Inflammatory macrophage treated with lipopolysaccharide for 4 hours (primary cell): ENCODE measurements around the gene SETDB1.

Experiments
- DNase-seq: peaks from one replicate; pipeline ENCODE4 v3.0.0-alpha.2; 2020

SETDB1 gene

DNA sequence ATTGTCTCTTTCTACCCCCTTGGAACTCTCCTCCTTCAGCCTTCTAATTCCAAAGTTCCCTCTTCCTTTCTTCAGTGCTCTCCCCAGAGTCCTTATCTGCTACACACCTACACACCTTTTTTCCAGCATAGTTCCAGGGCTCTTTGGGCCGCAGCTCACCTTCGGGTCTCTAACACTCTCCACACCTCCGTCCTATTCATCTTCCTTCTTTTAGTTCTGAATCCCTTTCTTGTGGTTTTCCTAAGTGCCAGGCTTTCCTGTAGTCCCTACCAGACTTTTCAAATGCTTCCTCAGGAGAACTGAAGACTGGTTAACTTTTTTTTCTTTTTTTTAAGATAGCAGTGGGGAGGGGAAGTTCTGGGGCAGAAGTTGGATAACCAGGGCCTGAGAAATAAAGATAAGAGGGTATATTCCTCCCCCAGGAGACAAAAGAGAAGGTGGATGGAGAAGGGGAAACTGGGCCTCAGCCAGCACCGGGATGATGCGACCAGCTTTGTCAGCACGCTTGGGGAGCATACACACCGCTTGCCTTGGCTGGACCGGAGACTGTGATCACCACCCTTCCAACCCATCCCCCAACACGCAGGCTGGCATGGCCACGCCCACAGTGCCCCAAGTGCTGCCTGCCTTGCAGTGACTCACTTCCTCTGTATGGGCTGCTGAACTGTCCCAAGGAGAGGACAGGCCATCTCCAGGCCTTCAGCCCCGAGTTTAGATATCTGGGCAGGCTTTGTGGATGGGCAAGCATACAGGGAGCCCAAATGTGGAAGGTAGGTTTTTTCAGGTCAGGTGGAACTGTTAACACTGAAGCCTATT, 50.9 kb downstream of the SETDB1 start:
- peak; percentile 94 for DNase-seq

DNA sequence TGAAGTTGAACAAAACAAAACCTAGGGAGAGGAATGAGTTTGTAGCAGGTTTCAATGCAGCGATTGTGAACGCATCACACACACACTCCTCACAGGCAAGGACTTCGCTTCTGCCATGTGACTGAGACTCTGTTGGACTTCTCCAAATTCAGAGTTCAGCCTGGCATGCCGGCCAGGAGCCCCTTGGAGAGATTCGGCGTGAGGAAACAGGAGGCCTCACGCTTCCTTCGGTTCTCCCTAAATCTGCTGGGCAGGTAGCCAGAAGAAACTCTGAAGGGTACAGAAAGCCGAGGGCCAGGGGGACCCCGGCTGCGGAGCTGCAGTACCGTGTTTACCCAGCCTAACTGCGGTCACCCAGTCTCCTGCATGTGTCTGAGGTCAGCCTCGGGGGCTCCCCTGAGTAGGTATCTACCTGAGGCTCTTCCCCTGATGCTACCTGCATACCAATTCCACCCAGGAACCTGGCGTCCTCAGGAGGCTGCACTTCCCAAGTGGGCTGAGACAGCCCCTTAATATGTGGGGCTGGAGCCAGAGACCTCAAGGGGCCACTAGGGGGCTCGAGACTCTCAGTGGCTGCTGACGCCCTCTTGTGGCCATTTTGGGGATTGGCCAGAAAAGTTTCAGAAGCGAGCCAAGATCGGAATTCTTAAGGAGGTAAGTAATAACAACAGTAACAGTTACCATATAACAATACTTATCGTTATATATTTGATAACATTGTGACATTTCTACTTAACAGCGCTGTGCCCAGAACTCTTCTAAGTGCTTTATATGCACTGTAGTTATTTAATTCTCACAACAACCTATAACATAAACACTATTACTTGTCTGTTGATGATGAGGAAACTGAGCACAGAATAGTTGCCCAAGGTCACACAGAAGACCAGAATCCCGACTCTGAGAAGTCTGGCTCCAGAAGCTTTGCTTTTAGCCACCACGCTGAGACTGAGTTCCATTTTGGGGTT, 53.2 kb downstream of the SETDB1 start:
- peak; percentile 87 for DNase-seq

DNA sequence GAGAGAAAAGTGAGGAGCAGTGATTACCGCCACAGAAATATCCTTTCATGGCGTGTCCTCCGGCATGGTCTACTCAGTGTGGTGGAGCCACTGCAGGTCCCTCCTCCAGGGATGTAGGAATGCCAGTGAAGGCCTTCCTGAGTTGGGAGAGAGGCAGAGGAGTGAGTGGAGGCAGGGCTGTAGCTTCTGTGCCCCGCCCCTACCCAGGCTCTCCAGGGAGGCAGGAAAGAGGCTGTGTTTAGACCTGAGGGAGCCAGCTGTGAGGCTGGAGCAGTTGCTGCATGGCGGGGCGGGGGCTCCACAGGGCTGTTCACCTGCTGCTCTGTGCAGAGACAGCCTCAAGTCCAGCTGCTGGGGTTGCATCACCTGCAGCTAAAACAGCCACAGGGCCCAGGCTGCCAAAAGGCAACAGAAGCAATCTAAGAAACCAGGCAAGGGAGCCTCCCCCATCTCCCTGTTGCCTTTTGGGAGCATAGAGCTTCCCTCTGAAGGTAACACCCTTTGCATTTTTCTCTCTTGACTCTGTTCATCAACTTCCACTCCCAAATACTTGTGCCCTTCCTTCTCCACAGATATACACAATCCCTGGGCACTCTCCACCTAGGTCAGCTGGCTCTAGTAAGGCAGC, 55.1 kb downstream of the SETDB1 start:
- DNase-seq = no peak

DNA sequence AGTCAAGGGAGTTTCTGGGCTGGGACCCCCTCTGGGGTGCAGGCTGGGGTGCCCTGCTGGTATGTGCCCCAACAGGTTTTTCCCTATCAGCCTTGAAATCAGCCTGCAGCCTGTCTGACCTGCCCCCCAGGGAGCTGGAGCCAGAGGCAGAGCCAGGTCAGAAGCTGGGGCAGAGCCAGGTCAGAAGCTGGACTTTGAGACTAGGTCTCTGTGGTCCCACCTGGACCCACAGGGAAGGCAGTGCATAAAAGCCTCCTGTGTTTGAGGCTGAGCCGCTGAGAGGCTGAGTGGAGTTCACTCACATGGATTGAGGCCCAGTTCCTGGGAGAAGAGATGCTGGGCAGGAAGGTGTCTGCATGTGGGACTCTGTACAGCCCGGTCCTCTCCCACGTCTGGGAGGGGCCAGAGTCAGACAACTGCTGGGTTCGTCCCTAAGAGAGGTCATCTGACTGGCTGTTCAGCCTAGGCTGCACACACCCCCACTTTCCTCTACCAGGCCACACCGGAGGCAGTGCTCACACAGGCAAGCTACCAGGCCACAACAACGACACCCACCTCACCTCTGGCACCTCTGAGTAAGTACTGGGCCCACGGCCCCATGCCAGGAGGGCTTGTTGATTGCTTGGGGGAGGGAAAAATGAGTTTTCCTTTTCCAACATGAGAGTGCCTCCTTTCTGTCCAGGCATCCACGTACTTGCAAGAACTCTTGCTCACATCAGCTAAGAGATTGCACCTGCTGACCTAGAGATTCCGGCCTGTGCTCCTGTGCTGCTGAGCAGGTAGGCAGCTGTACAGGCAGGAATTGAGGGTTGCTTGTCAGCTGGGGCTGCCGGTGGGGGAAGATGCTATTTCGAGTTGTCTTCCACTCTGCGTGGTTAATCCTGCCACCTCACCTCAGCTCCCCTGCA, 55.9 kb downstream of the SETDB1 start, which contains the start of gene ANXA9:
ANXA9 (plus strand) TSS at position 488 of the 908 bp plus-strand sequence. CDS start 814 bp downstream, outside the sequence.
- no peak for DNase-seq

DNA sequence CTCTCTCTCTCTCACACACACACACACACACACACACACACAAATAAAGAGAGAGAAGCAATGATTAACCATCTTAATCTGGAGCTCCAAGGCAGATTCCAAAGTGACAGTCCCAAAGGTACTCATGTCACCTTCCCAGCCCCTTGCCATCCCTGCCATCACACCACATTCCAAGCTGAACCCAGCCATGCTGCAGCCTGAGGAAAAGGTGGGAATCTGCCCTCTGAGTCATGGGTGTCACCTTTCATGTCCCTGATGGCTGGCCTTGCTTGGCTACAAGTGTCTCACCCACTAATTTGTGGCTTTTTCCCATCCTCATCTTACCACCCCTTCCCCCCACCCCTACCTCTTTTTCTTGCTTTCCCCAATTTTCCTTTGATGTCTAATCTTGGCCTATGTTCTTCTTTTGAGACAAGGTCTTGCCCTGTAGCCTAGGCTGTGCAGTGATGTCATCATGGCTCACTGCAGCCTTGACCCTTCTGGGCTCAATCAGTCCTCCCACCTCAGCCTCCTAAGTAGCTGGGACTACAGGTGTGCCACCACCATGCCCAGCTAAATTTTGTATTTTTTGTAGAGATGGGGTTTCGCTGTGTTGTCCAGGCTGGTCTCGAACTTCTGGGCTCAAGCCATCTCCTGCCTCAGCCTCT, 59.1 kb downstream of the SETDB1 start:
- no peak for DNase-seq

DNA sequence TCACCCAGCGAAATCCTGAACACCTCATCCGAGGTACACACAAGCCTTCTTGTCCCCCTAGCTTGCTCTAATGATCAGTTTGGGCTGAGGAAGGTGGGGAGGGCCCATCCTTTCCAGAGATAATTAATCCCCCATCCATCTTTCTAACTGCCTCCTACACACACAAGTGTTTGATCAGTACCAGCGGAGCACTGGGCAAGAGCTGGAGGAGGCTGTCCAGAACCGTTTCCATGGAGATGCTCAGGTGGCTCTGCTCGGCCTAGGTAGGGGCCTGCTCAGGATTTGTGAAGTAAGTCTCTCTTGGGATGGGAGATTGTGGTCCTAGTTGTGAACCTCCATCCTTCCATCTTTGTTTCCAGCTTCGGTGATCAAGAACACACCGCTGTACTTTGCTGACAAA, 61.8 kb downstream of the SETDB1 start:
- no peak for DNase-seq

DNA sequence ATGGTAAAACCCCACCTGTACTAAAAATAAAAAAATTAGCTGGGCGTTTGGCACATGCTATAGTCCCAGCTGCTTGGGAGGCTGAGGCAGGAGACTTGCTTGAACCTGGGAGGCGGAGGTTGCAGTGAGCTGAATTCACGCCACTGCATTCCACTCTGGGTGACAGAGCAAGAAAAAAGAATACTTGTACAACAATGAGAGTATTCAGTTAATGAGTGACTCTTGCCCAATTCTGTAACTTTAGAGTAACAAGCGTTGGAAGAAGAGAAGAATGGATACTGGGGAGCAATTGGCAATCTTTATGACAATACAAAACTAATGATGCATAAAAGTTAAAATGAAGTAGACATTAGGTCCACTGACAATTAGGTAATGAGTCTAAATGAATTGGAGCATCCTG, 66.5 kb downstream of the SETDB1 start:
- DNase-seq = no peak

DNA sequence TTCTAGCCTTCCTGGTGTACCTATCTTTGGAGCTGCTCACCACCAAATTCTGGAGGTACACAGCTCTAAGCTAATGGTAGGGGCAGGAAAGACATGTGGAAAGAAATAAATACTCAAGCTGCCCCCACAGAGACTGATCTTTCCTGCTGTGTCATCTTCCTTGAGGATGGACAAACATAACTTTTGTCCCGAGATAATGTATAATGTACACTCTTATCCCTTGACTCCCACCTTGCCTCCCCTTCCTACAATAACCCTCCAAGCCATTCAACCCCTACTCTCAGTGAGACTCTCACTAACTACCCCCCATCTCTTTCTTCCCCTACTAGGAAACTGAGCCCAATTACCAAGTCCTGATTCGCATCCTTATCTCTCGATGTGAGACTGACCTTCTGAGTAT, 68.1 kb downstream of the SETDB1 start:
- no peak for DNase-seq

DNA sequence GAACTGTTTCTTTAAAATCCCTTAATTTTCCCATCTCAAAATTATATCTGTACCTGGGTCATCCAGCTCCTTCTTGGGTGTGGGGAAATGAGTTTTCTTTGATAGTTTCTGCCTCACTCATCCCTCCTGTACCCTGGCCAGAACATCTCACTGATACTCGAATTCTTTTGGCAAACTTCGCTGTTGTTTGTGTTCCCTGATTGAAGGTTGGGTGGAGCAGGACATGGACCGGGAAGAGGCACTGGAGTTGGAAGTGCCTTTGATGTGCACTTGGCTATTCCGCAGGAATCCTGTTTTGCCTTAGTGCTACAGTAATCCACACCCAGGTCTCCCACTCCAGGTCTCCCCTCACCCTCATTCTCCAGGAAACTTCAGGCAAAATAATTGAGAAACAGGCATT, 69.3 kb downstream of the SETDB1 start:
- DNase-seq = no peak

DNA sequence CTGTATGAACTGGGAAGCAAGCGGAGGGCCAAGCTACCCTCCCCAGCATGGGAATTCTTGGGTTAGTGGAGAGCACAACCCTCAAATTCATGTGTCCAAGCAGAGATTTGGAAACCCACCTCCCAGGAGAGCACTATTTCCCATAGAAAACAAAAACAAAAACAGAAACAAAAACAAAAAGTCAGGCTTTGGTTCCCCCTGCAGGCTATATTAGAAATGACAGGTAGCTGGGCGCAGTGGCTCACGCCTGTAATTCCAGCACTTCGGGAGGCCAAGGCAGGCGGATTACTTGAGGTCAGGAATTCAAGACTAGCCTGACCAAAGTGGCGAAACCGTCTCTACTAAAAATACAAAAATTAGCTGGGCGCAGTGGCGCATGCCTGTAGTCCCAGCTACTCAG, 69.7 kb downstream of the SETDB1 start:
- DNase-seq = peak; percentile 35

DNA sequence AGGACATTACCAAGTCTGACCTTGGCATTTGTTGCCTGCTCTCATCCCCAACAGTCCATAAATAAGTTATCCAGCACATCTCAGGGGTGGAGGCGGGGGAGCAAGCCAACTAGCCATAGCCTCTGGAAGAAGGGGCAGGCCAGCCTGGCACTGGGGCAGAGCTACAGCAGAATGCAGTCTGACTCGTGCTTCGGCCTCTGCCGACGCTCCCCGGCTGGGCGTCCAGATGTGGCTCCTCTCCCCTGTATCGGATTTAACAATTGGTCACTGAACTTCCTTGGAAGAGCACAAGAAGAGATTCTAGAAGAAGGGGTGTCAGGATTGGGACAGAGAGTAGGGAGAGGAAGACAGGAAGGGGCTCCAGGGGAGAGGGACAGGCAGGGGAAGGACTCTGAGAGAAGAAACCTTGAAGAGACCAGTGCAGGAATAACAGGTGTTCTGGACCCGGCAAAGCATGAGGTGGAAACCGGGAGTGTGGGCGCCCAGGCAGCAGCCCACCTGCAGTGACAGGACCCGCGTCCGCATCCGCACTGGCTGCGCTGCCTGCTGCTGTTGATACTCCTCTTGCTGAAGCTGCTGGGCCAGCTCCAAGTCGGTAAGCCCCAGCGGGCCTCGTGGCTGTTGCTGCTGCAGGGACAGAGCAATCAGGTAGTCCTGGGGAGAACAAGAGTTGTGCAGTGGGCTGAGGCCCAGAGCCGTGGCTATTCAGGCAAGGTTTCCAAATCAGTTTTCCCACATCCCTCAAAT, 71.1 kb downstream of the SETDB1 start:
- no peak for DNase-seq

DNA sequence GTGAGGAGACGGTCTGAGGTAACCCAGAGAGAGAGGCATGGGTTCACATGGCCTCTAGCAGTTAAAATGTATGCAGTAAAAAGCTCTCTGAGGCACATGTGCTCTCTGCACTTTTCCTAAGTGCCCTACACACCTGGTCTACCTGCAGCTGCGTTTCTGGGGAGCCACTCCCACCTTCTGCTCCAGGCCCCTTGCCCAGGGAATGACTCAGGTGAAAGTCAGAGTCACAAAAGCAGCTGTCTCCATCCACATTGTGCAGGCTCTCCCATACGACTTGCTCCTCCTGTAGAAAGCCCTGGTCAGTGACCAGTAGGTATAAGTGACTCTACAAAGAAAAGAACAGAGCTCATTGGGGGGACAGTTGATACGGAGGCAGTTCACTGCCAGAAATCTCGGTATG, 71.8 kb downstream of the SETDB1 start:
- no peak for DNase-seq

DNA sequence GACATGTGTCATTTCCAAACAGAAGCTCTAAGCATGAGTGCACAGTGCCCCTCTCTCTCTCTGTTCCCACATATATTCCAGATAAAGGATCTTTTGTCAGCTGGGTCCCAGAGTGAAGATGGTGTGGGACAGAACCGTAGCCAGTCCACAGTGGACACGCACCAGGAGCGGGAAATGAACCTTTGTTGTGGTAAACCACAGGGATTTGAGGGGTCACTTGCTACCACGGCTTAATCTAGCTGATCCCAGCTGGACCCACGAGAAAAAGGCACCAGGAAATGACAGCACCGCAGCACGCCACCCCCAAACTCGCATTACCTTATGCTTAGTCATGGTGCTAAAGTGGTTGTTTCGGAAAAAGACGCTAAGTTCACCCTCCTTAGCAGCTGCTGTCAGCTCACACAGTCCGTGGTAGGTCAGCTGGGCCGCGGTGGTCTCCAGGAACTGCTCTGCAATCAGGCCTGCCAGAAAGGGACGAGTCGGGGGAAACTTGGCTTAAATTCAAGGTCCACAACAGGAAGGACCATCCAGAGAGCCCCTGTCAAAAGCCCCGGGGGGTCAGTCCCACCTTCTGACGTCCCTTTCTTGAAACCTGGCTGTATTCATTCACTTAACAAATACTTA, 73.0 kb downstream of the SETDB1 start:
- DNase-seq = peak; percentile 61

DNA sequence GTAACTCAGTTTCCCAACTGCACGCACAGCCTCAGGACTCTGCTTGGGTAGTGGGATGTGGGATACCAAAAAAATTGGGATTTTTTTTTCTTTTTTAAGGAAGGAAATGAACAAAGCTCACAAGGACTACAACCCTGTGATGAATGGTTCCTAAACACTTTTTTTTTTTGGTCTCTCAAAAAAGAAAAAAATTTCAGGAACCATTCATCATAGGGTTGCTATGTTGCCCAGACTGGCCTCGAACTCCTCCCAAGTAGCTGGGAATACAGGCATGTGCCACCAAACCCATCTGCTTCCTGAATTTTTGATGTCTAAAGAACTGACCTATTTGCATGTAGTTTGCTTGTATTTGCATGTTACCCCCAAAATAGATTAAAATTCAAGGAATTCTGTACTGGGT, 73.8 kb downstream of the SETDB1 start:
- no peak for DNase-seq

DNA sequence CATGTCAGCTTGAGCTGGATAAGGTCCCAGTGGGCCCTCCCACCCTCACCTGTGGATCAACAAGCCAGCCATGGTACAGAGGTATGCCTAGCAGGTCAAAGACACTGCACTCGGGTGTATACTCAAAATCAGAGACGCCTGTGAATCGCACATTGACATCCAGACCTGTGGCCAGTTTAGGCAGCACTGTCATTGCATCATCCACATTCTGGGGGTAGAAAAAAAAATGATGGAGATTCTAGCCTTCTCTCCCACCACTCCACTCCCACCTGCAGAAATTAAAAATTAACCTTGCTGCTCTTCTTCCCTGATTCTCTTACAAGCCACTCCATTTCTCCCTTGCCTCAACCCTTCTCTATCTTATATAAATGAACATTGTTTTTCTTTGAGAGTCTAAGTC, 74.2 kb downstream of the SETDB1 start:
- DNase-seq = no peak

DNA sequence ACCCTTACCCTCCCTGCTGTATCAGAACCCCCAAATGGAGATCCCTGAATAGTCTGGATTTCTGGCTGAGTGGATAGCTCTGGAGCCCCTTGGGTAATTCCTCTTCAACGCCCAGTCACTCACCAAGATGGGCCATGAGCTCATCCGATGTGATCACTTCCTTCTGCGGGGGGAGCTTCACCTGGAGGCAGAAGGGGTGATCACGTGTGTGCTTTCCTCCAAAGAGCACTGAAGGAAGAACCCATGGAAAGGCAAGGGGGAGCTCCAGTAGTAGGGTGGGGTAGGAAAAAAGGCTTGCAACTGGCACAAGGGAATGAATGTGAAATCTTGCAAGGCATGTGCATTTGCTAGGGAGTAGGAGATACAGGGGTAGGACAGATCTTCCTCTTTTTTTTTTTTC, 75.4 kb downstream of the SETDB1 start:
- DNase-seq = peak; percentile 76

DNA sequence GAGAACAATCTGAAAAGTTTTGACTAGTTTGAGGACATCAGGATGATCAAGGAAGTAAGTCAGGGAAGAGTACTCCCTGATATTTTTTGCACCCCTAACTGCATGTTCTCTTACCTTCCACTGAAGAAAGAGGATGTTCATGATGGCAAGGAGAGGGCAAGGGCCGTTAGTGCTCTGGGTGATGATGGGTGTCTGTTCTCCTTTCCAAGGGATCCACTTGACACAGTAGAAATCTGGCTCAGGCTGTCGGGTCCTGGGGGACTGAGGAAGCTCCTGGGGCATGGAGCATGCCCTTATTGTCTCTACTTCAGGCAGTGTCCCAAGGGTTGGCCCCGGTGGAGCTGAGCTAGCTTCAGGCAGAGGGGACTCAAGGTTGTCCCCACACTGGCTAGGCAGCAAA, 75.9 kb downstream of the SETDB1 start:
- no peak for DNase-seq

DNA sequence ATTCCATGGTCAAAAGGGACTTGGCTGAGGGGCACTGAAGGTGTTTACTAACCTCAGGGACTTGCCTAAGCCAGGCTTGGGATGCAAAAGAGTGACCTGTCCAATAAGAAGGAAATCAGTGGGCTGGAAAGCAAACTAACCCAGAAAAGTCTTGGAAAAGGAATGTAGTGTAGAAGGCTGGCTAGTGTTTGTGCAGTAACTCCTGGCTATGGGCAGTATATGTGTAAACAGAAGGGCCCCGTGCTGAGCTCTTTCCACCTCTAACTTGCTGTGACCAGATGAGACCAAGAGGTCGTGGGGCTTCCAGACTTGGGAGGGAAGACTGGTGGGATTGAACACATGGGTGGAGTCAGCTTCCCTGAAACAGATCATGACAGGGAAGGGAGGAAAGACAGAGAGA, 76.4 kb downstream of the SETDB1 start:
- DNase-seq = no peak

DNA sequence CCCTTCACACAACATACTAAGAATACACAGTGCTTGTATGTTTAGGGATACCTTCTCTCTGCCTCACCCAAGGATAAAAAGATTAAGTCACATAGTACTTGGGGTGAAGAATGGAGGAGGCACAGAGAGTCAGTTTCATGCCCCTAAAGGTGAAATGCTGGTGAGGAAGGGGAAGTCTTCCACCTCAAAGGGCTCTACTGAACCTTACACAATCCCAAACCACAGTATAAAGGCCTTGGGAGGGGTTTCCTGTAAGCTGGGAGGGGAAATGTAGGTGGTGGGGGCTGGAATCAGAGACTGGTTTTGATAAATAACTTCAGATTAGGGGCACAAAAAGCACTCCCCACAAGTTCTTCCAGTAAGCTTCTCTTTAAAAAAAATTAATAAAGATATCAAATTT, 77.0 kb downstream of the SETDB1 start:
- no peak for DNase-seq

DNA sequence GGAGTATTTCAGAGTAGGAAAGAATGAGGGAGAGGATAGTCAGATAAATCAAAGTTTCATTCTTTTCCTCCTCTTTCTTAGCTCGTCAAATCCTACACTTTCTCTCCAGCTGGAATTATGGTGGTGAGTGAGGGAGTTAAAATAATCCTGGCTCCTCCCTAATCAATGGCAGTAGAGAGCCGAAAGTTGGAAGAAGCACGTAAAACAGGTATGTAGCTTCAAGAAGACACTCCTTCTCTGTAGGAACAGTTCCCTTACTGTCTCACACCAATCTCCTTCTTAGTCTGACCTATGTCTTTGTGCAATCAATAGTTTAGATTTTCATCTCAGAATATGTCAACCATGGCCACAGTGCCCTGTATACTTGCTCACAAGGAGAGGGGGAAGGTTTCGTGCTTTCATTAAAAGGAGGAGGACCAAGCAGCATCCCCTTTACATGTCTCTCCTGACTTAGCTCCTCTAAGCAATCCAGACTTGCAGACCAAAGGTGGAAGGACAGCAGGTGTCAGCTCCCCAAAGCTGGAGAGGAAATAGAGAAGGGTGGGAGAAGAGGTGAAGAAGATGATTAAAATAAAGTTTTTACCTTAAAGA, 79.7 kb downstream of the SETDB1 start:
- no peak for DNase-seq
